GM11168 (cell line): ENCODE data around the gene CCNY.

Experiments
- in situ Hi-C: fragments of 300-500 bp; cut with MboI; formaldehyde crosslinking; loops from one replicate; pipeline ENCODE4 v1.12.0; 2022; ENCODE audit warnings: low sequenced_read_pairs; ENCODE audit not compliant: unreplicated experiment

CCNY gene

DNA sequence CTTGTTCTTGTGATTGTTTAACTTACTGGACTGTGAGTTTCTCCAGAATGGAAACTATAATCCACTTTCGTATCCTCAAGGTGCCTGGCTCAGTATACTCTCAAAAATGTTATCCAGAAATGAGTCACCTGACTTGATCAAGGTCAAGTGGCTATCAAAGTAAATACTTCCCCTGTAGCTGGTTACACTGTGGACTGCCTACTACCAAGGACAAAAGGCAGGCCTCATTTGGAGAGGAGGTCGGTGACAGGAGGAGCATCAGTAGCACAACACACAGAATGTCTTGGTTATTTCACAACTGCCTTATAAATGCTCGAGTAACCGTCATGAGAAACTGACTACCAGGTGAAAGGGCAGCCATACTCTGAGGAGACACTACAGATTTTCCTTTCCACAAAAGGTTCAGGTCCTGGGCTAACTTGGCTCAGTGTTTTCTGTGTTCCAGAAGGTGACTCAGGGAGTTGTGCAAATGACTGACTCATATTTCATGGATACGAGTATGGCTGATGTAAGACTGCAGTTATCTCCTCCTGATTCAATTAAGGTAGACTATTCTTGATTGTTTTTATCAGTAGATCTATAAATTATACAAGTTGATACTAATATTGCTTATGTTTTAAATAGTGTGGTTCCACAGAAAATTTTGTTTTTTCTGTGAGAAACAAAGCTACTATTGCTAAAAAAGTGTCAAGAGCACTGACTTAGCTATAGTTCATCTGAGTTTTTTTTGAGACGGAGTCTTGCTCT, 4.2 kb upstream of the CCNY start:
- in situ Hi-C loops, result no loop called here

DNA sequence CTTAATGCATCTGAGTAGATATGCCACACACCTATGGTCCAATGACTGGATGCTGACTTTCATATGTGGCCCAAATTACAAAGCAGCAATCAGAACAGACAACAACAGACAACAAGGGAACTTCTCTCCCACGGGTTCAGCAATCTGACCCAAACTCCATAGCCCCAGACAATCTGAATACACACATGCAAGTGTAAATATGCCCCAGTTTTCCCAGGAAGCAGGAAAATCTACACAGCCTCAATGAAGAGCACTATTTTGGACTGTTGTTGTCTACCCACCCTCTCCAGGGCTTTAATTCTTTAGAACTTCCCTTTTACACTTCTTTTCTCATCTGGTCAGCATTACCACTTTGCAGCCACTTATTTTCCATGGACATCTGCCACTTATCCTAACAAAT, 2.0 kb upstream of the CCNY start:
- in situ Hi-C loops, result no loop called here

DNA sequence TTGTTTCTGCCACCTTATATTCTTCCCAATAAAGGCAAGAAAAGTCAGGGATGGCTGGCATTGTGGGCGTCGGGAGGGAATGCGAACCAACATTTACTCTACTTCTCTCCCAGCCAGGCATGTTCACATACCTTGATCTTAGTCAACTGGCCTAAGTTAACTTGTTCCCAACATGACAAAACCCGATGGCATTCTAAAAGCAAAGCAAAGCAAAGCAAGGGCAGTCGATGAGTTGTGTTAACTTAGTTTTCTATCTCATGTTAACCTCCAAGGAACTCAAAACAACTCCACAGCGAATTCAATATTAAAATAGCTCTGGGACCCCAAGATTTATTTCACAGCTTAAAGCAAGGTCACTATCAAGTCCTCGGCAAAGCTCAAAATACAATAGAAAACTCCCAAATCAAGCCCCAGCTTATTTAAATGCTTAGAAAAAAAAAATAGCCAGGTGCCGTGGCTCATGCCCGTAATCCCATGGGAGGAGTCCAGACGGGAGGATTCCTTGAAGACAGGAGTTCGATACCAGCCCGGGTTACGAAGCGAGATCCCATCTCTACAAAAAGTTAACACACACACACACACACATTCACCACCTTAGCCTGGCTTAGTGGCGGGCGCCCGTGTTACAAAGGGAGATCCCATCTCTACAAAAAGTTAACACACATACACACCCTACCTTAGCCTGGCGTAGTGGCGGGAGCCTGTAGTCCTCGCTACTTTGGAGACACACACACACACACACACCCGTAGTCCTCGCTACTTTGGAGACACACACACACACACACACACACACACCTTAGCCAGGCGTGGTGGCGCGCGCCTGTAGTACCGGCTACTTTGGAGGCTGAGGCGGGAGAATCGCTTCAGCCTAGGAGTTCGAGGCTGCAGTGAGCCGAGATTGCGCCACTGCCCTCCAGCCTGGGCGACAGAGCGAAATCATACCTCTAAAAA, 901 bp upstream of the CCNY start:
- in situ Hi-C loops, result no loop called here

DNA sequence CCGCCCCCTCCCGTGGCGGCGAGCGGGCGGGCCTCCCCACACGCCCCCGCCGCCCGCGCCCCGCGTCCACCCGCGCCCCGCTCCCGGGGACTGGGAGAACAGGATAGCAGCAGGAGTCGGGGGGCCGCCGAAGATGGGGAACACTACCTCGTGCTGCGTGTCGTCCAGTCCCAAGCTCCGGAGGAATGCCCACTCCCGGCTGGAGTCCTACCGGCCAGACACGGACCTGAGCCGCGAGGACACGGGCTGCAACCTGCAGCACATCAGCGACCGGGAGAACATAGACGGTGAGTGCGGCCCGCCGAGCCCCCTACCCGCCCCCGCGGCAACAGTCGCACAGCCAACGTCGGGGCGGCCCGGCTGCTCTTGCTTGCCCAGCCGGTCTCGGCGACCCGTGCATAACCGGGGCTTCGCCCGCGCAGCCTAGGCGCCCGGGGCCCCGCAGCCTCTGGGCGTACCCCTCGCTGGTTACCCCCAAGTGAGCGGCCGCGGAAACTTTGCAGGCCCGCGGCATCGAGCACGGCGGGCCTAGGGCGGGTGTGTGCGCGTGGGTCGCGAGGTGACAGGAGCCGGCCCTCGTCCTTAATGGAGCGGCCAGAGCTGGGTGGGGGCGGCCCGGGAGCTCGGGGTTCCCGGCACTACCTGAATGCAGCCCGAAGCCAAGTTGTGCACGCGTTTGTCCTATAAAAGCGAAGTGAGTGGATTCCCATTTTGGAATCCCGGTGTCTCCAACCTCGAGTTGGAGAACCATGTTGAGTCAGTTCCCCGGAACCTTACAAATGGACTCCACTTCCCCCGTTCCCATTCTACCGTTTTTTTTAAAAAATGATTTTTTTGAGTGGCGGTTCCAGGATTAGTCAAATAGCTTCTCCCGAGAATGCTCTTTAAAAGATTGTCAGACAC, 863 bp downstream of the CCNY start:
- in situ Hi-C loops, result no loop called here

DNA sequence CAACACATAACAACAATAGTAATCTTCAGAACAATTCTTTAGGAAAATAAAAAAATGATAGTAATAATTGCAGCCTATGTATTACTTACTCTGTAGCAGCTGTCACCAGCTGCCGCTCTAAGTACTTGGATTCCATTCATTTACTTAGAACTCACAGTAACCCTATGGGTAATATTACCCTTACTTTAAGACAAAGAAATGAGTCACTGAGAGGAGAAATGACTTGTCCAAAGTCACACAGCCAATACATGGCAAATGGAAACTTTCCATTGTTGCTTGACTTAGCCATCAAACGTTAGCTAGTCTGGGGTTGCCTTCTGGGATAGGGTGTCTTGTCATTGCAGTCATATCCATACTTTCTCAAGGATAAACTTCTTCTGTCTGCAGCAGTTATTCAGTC, 3.6 kb downstream of the CCNY start:
- in situ Hi-C loops, result no loop called here

DNA sequence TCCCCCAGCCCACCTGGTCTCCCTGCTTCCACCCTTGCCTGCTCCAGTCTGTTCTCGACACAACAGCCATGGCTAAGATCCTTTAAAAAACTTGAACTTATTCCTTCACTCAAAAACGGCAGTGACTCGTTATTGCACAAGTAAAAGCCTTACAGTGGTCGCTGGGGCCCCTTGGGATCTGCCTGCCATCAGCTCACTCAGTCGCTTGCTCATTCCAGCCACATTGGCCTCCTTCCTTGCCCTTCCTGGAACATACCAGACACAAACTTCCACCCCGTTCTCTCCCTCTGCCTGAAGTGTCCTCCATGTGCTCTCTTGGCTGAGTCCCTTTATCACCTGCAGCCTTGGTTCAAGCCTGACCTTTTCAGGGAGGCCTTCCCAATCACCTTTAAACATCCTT, 4.7 kb downstream of the CCNY start:
- in situ Hi-C loops, result no loop called here

DNA sequence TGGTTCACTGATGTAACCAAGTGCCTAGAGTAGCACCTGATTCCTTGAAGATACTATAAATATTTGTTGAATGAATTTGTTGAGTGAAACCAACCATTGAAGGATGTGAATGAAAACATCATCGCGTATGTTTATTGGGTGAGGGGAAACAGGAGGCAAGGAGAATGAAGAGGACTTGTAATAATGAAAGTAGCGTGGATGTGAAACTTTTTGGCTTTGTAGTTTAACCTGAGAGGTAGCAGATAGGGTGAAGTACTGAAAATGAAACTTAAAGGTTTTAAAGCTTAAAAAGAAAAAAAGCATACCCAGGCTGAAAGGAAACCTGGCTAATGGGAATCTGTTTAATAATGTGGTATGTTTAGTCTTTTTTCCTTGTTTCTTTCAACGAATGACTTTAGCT, 5.2 kb downstream of the CCNY start:
- in situ Hi-C loops, result no loop called here

DNA sequence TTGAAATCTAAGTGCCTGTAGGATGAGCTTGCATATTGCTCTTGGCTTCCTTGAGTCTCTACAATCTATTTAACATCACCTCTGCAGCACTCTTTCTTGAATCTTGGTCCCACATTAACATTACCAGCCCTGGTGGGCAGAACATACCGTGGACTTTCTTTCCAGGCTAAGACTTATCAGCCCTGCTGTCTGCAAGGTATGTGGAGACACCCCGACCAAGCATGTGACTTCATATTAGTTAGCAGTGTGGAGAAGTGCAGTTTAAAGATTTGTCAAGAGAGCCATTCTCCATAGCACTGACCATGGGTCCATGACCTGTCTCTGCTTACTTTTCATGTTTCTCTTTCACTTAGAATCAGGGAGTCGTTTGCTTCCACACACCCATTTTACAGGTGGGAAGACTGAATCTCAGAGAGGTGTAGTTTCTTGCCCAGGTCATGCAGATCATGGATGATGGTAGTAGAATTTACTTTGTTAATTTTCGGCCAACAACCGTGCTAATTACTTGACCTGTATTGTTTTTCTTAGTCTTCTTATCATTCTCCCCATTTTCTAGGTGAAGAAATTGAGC, 6.0 kb downstream of the CCNY start:
- in situ Hi-C loops, result no loop called here

DNA sequence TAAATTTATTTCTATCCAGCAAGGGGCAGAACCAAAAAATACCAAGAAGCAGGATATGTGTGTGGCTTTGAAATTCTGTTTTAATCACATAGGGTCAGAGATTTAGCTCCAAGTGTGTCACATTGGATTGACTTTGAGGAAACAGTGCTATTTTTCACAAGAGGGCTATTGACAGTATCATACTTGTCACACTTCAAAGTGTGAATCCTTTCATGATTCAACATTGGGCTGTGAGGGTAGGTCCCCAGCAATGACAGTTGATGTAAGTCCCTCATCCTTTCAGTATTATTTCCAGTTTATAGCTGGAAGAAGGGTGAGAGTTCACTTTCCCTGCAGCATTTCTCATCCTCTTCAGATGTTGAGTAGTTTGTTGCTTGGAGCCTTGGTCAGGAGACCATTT, 7.4 kb downstream of the CCNY start:
- in situ Hi-C loops, result no loop called here

DNA sequence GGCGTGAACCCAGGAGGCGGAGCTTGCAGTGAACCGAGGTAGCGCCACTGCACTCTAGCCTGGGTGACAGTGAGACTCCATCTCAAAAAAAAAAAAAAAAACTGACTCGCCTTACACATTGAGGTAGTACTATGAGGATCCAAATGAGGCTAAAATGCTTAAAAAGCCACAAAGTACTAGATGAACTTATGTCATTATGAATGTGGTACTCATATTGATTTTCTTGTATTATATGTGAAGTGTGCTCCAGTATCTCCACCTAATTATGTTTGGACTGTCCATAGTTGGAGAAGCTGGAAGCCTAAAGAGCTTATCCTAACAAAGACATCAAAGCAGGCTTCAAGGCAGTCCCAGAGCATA, 9.1 kb downstream of the CCNY start:
- in situ Hi-C loops, result no loop called here

DNA sequence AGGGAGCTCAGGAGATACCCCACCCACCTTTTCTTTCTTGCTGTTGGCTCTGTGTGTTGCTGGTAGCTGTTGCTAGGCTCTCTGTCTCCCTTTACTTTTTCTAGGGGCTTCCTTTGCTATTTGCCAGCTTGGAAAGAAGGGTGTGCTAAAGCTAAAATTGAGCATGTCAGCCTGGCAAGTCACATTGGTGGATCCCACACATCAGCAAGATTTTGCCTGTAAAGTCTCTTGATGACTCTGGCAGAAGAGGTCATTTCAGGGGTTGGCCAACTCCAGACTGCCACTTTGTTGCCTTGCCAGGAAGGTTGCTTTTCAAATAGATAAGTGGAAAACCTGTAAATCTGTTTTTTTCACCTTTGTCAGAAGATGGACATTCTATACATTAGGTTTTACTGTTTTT, 9.9 kb downstream of the CCNY start:
- in situ Hi-C loops, result no loop called here

DNA sequence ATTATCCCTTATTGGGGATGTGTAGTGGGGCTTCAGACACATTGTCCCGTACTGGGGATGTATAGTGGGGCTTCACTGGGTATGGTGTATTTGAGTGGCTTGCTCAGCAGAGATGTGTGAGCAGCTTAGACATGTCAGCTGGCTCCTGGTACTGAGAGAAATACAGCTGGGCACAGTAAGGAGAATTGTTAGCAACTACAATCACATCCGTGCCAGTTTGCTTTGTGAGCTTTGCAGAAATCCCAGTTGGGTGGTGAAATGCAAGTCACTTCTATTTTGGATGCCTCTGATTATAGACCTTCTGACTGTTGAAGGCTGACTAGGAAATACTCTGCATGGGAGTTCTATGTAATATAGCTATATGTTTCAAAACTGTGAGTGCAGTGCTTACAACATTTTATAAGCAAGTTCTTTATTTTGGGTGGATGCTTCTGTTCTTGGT, 10.8 kb downstream of the CCNY start:
- in situ Hi-C loops, result no loop called here

DNA sequence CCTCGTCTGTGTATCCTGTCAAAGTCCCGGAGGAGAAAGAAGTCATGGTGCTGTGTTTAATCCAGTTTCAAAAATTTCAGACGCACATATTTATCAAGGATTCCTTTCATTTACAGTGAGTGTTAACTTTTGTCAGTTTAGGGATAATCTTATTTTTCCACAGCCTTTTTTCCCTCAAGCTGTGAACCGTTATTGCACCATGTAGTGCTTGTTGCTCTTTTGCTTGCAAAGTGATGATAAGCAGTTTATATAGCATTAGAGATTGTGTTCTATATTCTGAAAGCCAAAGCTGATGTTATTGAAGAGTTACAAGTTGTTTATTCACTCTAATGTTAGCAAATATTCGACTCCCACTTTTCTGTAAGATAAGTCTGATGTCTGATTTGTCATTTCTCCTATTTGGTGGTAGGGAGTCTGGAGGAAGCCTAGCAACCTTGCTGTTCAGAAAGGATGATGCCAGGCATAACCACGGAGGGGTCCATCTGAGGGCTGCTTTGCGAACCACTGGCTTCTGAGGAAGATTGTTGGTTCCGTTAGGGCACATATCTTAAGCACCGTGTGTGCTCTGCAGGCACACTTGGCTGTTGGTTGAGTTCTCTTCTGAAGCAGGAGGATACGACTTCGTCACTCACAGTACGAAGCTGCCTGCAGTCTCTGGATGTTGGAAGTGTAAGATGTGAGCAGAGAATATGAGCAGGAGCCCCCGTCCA, 11.7 kb downstream of the CCNY start:
- in situ Hi-C loops, result no loop called here

DNA sequence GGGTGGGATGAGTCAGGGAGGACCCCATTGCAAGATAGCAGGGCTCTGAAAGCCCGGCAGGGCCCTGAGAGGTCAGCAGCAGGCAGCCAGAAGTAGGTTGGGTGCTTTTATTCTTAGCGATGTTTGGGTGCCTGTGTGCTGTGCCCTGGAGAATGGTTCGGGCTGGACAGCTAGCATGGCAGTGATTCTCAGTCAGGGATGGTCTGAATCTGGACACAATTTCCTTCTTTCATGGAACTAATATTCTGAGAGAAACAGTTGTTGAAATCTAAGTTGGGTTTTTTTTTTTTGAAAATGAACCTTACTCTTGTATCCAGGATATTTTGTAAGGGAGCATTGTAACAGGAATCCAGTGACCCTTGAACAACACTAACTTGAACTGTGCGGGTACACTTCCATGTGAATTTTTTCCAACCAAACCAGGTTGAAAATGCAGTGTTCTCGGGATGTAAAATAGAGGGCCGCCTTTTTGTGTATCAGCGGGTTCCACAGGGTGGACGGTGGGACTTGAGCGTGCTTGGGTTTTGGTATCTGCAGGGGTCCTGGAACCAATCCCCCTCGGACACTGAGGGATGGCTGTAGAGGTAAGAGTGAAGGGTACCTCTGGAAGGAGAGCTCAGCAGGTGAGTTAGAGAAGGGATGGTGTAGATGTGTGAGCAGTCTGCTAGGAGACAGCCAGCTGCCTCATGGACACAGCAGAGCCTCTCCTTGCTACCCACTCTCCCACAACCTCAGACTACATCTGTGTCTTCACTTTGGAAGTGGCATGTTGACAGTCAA, 12.5 kb downstream of the CCNY start:
- in situ Hi-C loops, result no loop called here

DNA sequence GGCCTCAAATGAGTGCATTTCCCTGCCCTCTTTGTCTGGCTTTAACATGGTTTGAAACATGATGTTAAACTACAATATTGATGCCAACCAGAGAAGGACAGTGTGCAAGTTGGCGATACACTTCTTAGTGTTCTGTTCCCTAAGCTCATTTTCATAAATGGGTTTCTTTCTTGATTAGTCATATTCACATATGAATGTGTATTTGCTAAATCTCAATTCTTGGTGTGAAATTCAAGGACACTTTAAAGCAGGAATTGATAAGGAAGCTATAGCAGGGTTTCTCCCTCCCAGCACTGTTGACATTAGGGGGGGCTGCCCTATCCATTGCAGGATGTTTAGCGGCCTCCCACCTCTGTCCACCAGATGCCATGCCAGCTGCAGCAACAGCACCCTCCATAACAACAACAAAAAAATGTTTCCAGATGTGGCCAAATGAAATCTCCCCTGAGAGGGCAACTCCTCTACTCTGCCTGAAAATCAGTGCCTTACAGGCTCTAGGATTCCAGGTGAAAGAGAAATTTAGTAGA, 13.1 kb downstream of the CCNY start:
- in situ Hi-C loops, result no loop called here

DNA sequence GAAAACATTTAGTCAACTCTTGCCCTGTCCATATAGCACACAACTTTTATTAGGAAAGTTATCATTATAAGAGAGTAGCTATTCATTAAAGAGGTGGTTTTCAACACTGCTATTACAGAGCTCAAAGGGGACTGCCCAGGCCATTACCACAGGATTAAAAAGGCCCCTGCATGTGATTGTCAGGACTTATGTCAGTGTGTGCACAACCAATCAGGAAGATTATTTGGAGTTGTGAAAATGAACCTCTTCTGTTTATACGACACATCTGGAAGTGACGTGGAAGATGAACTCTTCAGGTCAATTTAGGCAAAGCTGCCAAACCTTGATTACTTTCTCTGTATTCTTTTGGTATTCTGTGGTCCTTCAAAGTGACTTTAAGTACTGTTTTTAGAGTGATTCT, 14.7 kb downstream of the CCNY start:
- in situ Hi-C loops, result no loop called here

DNA sequence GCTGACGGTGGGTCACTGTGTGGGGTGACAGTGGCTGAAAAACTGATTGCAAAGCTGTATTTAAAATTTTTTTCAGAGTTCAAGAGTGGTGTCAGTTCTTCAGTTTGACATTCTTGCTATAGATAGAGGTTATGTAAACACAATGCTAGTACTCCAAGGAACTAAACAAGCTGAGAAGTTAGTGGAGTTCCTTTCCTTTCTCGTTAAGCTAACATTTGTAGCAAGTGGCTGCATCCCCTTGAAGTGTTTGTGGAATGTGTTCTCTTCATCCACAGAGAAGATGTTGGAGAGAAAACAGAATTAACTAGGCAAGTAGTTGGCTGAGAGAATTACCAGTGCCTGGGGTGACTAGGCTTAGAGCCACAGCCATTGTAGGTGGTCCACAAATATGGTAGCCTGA, 15.8 kb downstream of the CCNY start:
- in situ Hi-C loops, result no loop called here

DNA sequence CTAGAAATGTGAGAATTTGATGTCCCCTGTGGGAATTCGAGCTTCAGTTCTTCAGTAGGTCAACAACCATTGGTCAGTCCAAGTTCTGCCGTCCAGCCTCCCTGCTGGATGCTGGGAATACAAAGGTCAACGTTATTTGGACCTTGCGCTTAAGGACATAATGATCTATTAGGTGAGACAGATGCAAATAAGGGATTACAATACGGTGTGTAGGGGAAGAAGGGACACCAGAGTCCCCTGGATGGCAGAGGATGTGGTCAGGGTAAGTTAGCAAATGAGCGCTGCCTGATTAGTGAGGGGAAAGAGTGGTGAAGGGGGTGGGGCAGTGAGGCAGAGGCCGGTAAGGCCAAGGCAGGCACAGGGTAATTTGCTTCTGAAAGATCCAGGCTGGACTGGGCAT, 16.2 kb downstream of the CCNY start:
- in situ Hi-C loops, result no loop called here

DNA sequence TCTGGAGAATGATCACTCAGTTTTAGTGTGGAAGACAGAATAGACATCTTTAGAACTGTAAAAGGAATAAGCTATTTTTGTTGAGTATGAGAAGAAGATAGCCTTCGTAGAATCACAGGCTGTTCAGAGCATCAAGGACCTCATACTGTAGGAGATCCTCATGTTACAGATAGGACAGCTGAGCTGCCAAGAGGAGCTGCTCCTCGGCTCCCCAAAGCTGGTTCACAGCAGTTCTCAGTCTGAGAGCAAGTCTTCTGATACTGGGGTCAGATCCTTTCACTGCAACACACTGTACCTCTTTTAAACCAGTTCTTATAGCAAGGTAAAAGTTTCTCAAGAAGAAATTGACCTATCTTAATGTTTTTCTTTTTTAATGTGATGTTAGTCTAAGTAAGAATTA, 17.1 kb downstream of the CCNY start:
- in situ Hi-C loops, result no loop called here
